ENCODE results near the gene KLHDC8B. TPM values are rescaled to one million over a fixed set of nuclear protein-coding genes. Genes with fewer than 3 reads are reported as not detected.

KLHDC8B gene
- total RNA-seq, 4 donors from 2014 or later, result 47.0 to 60.9 (median 57.2) TPM

DNA sequence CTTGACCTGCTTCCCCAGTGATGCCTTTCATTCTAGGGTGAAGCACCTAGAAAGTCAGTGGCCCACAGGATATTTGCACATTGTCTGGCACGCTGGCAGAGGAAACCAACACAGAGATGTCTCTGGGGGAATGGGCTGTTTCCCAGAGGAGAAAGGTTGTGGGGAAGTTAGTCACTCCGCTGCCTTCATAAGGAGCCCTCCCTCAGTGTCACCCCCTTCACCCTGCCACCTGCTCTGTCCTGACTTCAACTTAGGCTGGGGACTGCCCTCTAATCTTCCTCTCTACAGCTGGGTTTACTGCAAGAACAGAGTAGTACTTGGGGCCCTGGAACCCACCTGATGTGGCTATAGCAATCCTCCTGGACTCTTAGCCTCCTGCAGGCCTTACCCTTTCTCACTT is 5.7 kb downstream of the KLHDC8B start:
- intact Hi-C loops (cut with DNase I), result loop anchor here (10.0 kb wide), 2 partner anchors 158 to 258 kb away; no protein-coding TSS in a partner anchor
- Histone ChIP-seq H3K9me3 (no peaks in the 10 kb centered on the region), H3K27me3 (no peaks in the 10 kb centered on the region), H3K36me3 (peaks cover 0 to 10% of the 10 kb centered on the region in 2 donors), H3K27ac (peak overlapping the region in 2 of 3 donors; percentile 10 to 28), H3K4me1 (peaks cover 31 to 52% of the 10 kb centered on the region in 2 donors), H3K4me3 (replicated peaks in 1 of 3) (no peak overlapping the region)
- no peak for TF ChIP-seq POLR2A (IDR thresholded peaks at IDR 0.05)
- TF ChIP-seq, protein P1, sequence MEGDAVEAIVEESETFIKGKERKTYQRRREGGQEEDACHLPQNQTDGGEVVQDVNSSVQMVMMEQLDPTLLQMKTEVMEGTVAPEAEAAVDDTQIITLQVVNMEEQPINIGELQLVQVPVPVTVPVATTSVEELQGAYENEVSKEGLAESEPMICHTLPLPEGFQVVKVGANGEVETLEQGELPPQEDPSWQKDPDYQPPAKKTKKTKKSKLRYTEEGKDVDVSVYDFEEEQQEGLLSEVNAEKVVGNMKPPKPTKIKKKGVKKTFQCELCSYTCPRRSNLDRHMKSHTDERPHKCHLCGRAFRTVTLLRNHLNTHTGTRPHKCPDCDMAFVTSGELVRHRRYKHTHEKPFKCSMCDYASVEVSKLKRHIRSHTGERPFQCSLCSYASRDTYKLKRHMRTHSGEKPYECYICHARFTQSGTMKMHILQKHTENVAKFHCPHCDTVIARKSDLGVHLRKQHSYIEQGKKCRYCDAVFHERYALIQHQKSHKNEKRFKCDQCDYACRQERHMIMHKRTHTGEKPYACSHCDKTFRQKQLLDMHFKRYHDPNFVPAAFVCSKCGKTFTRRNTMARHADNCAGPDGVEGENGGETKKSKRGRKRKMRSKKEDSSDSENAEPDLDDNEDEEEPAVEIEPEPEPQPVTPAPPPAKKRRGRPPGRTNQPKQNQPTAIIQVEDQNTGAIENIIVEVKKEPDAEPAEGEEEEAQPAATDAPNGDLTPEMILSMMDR (IDR thresholded peaks at IDR 0.05), result no peak
- DNase-seq, result peak; percentile 28 to 30
- whole genome bisulfite sequencing, 2 donors, result 36 to 68% methylated on average over 2 of the region's 2 CpGs

DNA sequence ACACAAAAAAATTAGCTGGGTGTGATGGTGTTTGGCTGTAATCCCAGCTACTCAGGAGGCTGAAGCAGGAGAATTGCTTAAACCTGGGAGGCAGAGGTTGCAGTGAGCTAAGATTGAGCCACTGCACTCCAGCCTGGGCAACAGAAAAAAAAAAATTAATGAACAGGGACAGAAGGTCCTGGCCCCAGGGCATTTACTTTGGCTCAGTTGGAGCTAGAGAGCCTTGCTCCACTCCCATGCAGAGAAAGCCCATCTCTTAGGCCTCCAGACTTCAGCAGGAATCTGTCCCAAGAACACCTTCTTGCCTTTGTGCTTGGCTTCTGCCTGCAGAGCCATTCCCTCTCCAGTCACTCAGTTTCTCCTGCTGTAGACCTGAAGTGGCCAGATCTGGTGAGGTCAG is 8.7 kb downstream of the KLHDC8B start:
- no peaks in the 10 kb centered on the region for H3K27me3 ChIP-seq
- H3K36me3 ChIP-seq, result peaks cover 0 to 8% of the 10 kb centered on the region in 2 donors
- H3K4me3 ChIP-seq (replicated peaks in 1 of 3), result no peak overlapping the region
- peak overlapping the region in 2 of 3 donors; percentile 46 to 67 for H3K27ac ChIP-seq
- intact Hi-C loops (cut with DNase I), result no loop called here
- TF ChIP-seq, protein P1 (IDR thresholded peaks at IDR 0.05), result no peak
- TF ChIP-seq POLR2A (IDR thresholded peaks at IDR 0.05), result no peak
- peaks cover 14 to 41% of the 10 kb centered on the region in 2 donors for H3K4me1 ChIP-seq
- H3K9me3 ChIP-seq, result no peaks in the 10 kb centered on the region
- no peak for DNase-seq

DNA sequence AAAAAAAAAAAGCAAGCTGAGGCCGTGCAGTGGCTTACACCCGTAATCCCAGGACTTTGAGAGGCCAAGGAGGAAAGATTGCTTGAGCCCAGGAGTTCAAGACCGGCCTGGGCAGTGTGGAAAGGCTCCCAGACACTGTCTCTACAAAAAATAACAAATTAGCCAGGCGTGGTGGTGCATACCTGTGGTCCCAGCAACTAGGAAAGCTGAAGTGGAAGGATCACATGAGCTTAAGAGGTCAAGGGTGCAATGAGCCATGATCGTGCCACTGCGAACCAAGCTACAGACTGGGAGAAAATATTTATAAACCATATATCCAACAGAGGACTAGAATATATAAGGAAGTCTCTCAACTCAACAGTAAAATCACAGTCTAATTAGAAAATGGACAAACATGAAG is 10.0 kb downstream of the KLHDC8B start:
- TF ChIP-seq, protein P1 (IDR thresholded peaks at IDR 0.05), result no peak
- TF ChIP-seq POLR2A (IDR thresholded peaks at IDR 0.05), result no peak
- peak; percentile 72 to 76 for DNase-seq
- intact Hi-C loops (cut with DNase I), result no loop called here
- peaks cover 14 to 37% of the 10 kb centered on the region in 2 donors for H3K4me1 ChIP-seq
- no peaks in the 10 kb centered on the region for H3K27me3 ChIP-seq
- no peaks in the 10 kb centered on the region for H3K9me3 ChIP-seq
- WGBS, 2 donors, result 36 to 40% methylated on average over 6 of the region's 6 CpGs
- H3K4me3 ChIP-seq (replicated peaks in 1 of 3), result no peak overlapping the region
- peak overlapping the region; percentile 49 to 67 (median 65) for H3K27ac ChIP-seq
- H3K36me3 ChIP-seq, result no peaks in the 10 kb centered on the region

DNA sequence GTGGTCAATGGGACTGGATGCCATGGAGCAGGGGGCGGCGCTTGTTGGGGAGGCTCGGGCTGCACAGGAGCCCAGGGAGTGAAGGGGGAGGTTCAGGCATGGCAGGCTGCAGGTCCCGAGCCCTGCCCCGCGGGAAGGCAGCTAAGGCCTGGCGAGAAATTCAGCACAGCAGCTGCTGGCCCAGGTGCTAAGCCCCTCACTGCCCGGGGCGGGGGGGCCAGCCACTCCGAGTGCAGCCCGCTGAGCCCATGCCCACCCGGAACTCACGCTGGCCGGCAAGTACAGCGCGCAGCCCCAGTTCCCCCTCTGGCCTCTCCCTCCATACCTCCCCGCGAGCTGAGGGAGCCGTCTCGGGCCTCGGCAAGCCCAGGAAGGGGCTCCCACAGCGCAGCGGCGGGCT is 11.3 kb downstream of the KLHDC8B start:
- Histone ChIP-seq H3K4me3 (replicated peaks in 1 of 3) (no peak overlapping the region), H3K27ac (peak overlapping the region in 1 of 3 donors; percentile 24), H3K27me3 (no peaks in the 10 kb centered on the region), H3K4me1 (peaks cover 14 to 25% of the 10 kb centered on the region in 2 donors), H3K36me3 (no peaks in the 10 kb centered on the region), H3K9me3 (no peaks in the 10 kb centered on the region)
- TF ChIP-seq POLR2A (IDR thresholded peaks at IDR 0.05), result no peak
- TF ChIP-seq, protein P1 (IDR thresholded peaks at IDR 0.05), result no peak
- intact Hi-C loops (cut with DNase I), result no loop called here
- DNase-seq, result peak in 1 of 2 donors; percentile 11
- WGBS, 2 donors, result 96 to 97% methylated on average over 5 to 7 of the region's 24 CpGs

DNA sequence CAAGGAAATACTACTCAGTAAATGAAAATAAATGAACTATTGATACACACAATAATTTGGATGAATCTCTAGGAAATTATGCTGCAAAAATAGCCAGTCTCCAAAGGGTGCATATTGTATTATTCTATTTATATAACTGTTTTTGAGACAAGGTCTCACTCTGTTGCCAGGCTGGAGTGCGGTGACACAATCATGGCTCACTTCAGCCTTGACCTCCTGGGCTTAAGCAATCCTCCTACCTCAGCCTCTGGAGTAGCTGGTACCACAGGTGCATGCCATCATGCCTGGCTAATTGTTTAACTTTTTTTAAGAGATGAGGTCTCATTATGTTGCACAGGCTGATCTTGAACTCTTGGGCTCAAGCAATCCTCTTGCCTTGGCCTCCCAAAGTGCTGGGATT is 12.5 kb downstream of the KLHDC8B start:
- no peak for DNase-seq
- WGBS, 2 donors, result 73 to 91% methylated on average over 1 of the region's 1 CpG
- no peak for TF ChIP-seq POLR2A (IDR thresholded peaks at IDR 0.05)
- TF ChIP-seq, protein P1 (IDR thresholded peaks at IDR 0.05), result no peak
- no peaks in the 10 kb centered on the region for H3K27me3 ChIP-seq
- no peaks in the 10 kb centered on the region for H3K9me3 ChIP-seq
- H3K36me3 ChIP-seq, result no peaks in the 10 kb centered on the region
- intact Hi-C loops (cut with DNase I), result no loop called here
- H3K27ac ChIP-seq, result no peak overlapping the region
- peaks cover 14 to 25% of the 10 kb centered on the region in 2 donors for H3K4me1 ChIP-seq
- no peak overlapping the region for H3K4me3 ChIP-seq (replicated peaks in 1 of 3)

Data from thyroid gland (tissue), 4 donors.